NCI-H82 treated with DMSO at 0.1 percent for 48 hours (cell line): ENCODE results near the gene KIAA0825.

Source experiments
- DNase-seq: peaks from one replicate; lab custom pipeline; 2025; ENCODE audit not compliant: unreplicated experiment; lab: John Stamatoyannopoulos, UW

Gene KIAA0825

DNA sequence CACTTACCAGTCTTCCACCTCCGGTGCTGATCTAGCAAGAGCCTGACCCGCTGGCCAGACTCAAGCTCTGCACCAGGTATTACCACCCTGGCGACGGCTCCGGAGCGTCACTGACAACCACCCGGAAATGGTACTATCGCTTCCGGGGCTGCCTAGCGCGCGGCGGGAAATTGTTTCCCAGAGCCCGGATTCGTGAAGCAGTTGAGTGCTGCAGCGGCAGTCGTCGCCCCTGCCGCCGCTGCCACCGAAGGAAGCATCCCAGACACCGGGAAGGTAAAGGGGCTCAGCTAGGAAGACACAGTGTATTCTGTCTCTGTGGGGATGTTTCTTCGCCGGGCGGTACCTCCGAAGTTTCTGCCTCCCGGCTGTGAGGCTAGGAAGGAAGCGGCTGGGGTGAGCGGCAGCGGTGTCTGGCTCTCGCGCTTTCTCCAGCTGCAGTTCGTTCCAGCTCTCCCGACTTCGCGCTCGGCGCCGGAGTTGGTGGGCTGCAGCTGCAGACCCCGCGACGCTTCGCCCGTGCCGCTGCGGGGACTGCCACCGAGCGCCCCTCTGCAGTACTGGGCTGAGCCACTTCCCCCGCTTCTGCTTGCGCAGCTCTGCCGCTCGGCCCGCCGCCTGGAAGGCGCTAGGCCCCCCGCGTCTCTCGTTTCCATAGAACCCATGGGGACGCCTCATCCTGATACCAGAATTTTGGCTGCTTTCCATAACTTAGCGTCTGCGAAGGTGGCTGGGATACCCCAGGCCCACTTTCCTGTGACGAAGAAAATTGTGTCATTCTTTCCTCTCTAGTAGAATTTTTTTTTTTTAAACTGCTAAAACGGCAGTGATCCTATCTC lies at the start of gene KIAA0825, which contains the start of gene SLF1:
KIAA0825 (minus strand) TSS at position 112 of the 836 bp plus-strand sequence. CDS start 81,478 bp downstream, outside the sequence.
SLF1 (plus strand) TSS at position 177 of the 836 bp plus-strand sequence. CDS start 10,142 bp downstream, outside the sequence.
- peak; percentile 47 for DNase-seq

DNA sequence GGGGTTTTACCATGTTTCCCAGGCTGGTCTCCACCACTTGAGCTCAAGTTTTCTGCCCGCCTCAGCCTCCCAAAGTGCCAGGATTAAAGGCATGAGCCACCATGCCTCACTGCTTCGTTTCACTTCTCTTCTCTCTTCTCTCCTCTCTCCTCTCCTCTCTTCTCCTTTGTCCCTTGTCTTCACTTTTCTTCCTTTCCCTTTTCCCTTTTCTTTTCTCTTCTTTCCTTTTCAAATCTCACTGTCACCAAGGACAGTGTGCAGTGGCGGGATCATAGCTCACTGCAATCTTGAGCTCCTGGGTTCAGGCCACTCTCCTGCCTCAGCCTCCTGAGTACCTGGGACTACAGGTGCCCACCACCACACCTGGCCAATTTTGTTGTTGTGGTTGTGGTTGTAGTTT lies 49.5 kb upstream of the KIAA0825 start:
- DNase-seq: no peak

DNA sequence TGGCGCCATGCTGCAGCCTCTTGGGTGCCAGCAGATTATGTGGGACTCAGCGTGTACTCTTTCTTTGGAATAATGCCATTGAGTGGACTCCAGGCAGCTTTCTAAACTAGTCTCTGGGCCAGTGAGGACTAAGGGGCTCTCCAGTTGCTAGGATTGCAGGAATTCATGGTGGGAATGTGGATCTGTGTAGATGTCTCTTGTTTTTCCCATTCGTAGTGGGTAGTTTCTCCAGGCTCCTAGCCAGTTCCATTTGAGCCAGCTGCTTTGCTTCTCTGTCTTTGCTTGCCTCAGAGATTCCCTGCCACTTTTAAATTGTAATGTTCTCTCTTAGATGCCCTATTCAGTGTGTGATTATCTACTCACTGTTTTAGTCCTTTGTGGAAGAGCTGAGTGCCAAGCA lies 42.7 kb upstream of the KIAA0825 start:
- no peak for DNase-seq

- DNase-seq: no peak
Observed at GRCh38 chr5:94660506-94660905, 42.1 kb upstream of the KIAA0825 start.

- DNase-seq: no peak
Observed at GRCh38 chr5:94658272-94658671, 39.9 kb upstream of the KIAA0825 start.

DNA sequence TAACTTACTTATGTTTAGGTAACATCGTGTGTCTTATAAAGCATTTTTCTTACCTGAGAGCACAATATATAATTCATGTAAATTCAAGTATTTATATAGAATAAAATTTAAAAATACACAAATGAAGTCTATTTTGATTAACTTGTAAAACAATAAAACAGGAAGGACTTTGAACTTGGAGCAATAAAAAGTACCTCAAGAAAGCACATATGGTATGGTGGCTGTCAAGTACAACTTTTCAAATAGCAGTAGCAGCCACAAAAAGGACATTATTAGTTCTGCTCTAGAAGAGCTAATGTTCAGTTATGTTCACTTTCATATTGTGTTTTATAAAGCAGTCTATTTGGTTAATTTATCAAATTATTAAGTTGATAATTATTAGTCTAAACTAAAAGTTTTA lies 31.5 kb upstream of the KIAA0825 start:
- no peak for DNase-seq

DNA sequence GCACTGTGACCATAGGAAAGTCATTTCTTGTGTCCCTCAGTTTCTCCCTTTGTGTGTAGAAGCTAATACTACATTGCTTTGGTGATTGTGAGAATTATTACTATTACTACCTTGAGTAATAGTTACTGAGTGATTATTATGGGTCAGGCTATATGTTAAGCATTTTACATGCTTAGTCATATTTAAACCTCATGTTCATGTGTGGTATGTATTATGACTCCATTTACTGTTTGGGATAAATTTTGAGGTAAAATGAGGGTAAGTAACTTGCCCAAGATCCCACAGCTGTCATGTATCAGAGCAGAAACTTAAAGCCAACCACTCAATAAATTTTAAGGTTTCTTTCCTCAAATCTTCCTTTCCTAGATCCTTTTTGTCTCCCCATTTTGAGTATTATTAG lies 28.4 kb upstream of the KIAA0825 start:
- DNase-seq: no peak

DNA sequence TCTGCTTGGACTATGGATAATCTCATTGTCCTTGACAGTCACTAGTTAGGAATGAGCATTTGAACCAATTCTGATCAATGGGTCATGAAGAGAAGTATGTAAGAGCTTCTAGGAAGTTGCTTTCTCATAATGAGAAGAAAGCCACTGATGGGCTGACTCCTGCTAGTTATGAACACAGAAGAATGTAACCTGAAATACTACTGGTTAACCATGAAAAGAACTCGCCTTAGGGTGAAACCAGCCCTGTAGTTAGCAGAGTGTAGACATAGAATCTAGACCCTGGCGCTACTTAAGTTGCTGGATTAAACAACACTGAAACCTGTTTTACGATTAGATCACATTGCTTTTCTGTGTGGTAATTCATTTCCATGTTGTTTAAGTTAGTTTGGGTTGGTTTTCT lies 26.6 kb upstream of the KIAA0825 start:
- DNase-seq: no peak

GRCh38 chr5:94640176-94640575 lies 21.8 kb upstream of the KIAA0825 start:
- no peak for DNase-seq

GRCh38 chr5:94632024-94632423 lies 13.6 kb upstream of the KIAA0825 start:
- no peak for DNase-seq

- no peak for DNase-seq
Observed at GRCh38 chr5:94627191-94627590, 8.8 kb upstream of the KIAA0825 start.

DNA sequence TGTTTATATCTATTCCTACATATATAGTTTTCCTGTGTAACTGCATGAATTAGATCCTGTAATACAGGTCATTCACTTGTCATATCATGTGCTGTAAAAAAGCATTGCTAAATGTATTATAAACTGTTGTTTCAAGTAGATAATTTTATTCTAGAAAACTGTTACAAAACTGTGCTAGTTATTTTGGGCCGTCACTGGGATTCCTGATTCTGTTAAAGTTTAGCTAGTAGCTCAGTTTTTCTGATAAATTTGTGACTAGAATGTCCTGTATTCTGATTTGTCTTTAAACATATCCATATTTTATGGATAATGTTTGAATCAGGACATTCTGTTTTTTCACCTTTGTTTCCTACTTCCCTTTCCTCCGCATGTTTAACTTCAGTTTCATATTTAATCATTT lies 5.5 kb upstream of the KIAA0825 start:
- no peak for DNase-seq

DNA sequence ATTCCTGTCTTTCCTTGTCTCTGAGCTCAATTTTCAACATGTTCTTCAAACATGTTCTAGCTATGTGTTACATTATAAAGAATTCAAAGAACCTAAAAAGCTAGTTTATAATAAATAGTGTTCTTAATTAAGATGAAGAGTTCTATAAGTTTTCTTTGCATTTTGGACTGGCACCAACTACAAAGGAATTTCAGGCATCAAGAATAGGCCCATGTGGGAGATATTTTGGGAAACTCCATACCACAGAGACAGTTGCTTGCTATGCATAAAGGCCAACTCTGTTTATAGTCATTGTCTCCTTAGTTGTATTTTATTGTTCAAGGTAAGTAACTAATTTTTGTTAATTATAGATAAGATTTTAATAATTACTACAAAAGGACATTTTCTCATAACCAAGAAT lies 4.6 kb upstream of the KIAA0825 start:
- no peak for DNase-seq

- no peak for DNase-seq
Observed at GRCh38 chr5:94621763-94622162, 3.4 kb upstream of the KIAA0825 start.

- no peak for DNase-seq
Observed at GRCh38 chr5:94620256-94620655, 1.9 kb upstream of the KIAA0825 start.

DNA sequence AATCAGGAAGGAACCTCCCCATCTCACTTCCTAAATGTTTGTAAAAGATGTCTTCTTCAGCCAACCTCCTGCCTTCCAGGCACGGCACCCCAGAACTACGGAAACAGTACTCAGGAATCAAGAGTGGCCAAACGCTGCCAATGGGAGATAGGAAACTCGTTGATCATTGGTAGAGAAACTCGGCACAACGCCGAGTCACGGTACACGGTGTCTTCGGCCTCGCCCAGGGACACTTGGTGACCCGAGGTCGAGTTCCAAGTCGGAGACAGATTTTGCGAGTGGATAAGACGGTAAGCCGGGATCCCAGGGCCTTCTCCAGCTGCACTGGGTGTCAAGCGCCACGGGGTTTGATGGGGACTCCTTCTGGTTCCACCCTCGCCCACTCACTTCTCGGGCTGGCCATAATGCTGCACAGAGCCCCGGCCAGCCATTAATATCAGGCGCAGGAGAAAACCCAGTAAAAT lies 343 bp downstream of the KIAA0825 start:
- DNase-seq: no peak

- no peak for DNase-seq
Observed at GRCh38 chr5:94615862-94616261, 2.5 kb downstream of the KIAA0825 start.

DNA sequence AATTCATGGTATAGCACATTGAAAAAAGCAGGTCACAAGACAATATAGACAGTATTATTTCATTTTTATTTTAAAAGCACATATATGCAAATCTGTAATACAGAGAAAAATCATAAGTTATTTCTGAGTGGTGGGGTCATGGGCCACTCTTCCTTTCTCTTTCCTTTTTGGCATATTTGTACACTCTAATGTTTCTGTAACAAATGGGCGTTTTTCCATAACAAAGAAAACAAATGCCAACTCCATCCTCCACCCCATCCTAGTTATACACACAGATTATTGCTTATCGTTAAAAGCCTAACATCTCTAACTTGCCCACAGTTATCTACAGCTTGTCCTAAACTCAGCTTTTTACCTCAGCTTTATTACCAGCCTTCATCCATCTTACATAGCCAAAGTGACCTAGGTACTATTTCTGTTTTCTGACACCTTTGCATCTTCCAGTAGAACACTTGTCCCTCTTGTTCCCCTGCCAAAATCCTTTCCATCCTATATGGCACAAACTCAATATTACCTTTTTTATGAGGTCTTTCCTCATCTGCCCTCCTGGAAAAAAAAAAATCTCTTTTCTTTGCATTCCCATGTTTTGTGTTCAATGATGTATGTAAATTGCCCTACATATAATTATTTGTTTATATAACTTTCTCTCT lies 4.1 kb downstream of the KIAA0825 start:
- no peak for DNase-seq

- DNase-seq: no peak
Observed at GRCh38 chr5:94613583-94613982, 4.8 kb downstream of the KIAA0825 start.

DNA sequence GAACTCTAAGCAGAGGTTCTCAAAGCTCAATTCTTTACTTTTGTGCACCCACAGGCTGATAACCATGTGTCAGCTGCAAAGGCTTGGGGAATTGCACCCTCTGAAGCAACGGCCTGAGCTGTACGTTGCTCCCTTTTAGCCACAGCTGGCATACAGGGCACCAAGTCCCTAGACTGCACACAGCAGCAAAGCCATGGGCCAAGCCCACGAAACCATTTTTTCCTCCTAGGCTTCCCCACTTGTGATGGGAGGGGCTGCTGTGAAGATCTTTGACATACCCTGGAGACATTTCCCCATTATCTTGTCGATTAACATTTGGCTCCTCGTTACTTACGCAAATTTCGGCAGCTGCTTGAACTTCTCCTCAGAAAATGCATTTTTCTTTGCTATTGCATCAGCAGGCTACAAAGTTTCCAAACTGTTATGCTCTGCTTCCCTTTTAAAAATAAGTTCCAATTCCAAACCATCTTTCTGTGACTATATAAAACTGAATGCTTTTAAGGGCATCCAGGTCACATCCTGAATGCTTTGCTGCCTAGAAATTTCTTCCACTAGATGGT lies 23.0 kb downstream of the KIAA0825 start:
- no peak for DNase-seq

- no peak for DNase-seq
Observed at GRCh38 chr5:94577466-94578245, 40.7 kb downstream of the KIAA0825 start.
